Measurements from ENCODE around the gene VSIG2.

- TF ChIP-seq POLR2A (IDR thresholded peaks at IDR 0.05) = no peak
- TF ChIP-seq CTCF (IDR thresholded peaks at IDR 0.05) = no peak
Observed at GRCh38 chr11:124757320-124757719, 5.3 kb upstream of the VSIG2 start.

All from gastroesophageal sphincter (tissue), 3 donors.